Naive thymus-derived CD4-positive, alpha-beta T cell (primary cell): Measurements from ENCODE around the gene PRR35. TPM values are rescaled to one million over a fixed set of nuclear protein-coding genes. Genes with fewer than 3 reads are reported as not detected.

Experiments
- ATAC-seq: fragments of 150-1000 bp; cut with Tn5 transposase; 2 replicates; pipeline ENCODE4 v1.10.0; 2021; ENCODE audit warnings: mild to moderate bottlenecking, moderate library complexity
- CTCF ChIA-PET: fragments of 350-600 bp; sonication (Branson Sonifier 250); formaldehyde crosslinking; loops from one replicate; lab custom pipeline; 2021; ENCODE audit warnings: antibody characterized with exemption; lab: Charles Lee
- POLR2A ChIA-PET: fragments of 350-600 bp; sonication (Branson Sonifier 250); formaldehyde crosslinking; loops from one replicate; lab custom pipeline; 2021; ENCODE audit warnings: antibody characterized with exemption, inconsistent platforms; lab: Charles Lee
- DNase-seq, 9 donors: peaks; one replicate each; pipeline versions ENCODE4 v3.0.0 to v3.0.0-alpha.2; 2020 to 2022; ENCODE audit warnings: mixed read lengths in 1 of 9
- H3K27ac ChIP-seq: one replicate; pipeline ENCODE4 v1.7.0; 2013; ENCODE audit warnings: mild to moderate bottlenecking, low read depth, low read length, moderate library complexity
- H3K27me3 ChIP-seq, 2 donors: one replicate each; pipeline ENCODE4 v1.7.0; 2013; ENCODE audit warnings: low read length in 2 of 2, mild to moderate bottlenecking in 2 of 2, moderate library complexity in 2 of 2; ENCODE audit not compliant: control insufficient read depth in 2 of 2, insufficient read depth in 2 of 2
- H3K36me3 ChIP-seq, 3 experiments: 1 replicate in 2 of 3; 2 replicates in 1 of 3; pipeline ENCODE4 v1.7.0; 2013; ENCODE audit warnings: low read length in 3 of 3, mild to moderate bottlenecking in 3 of 3, moderate library complexity in 1 of 3; ENCODE audit not compliant: insufficient read depth in 3 of 3, control insufficient read depth in 2 of 3
- H3K4me1 ChIP-seq, 2 donors: one replicate each; pipeline ENCODE4 v1.7.0; 2013; ENCODE audit warnings: low read length in 2 of 2, mild to moderate bottlenecking in 2 of 2, moderate library complexity in 1 of 2; ENCODE audit not compliant: control insufficient read depth in 2 of 2, insufficient read depth in 2 of 2
- H3K4me3 ChIP-seq: 2 replicates; pipeline ENCODE4 v1.7.0; 2013; ENCODE audit warnings: mild to moderate bottlenecking, low read length
- H3K9me3 ChIP-seq, 3 experiments: 1 replicate in 2 of 3; 2 replicates in 1 of 3; pipeline ENCODE4 v1.7.0; 2013; ENCODE audit warnings: low read length in 3 of 3; ENCODE audit not compliant: control insufficient read depth in 2 of 3
- H3K27ac Mint-ChIP-seq, 9 donors: one replicate each; pipeline ENCODE4 v1.8.0; 2020 to 2022; ENCODE audit warnings: mixed read lengths in 9 of 9, mild to moderate bottlenecking in 8 of 9, moderate library complexity in 5 of 9, inconsistent platforms in 2 of 9
- H3K27me3 Mint-ChIP-seq, 5 donors: one replicate each; pipeline ENCODE4 v1.8.0; 2021 to 2022; ENCODE audit warnings: mixed read lengths in 5 of 5, mild to moderate bottlenecking in 1 of 5
- H3K36me3 Mint-ChIP-seq, 5 donors: one replicate each; pipeline ENCODE4 v1.8.0; 2020 to 2022; ENCODE audit warnings: mixed read lengths in 5 of 5, mild to moderate bottlenecking in 3 of 5, inconsistent platforms in 1 of 5
- H3K4me1 Mint-ChIP-seq, 7 donors: one replicate each; pipeline ENCODE4 v1.8.0; 2020 to 2022; ENCODE audit warnings: mixed read lengths in 7 of 7, mild to moderate bottlenecking in 3 of 7, inconsistent platforms in 1 of 7
- H3K4me3 Mint-ChIP-seq, 10 donors: one replicate each; pipeline ENCODE4 v1.8.0; 2020 to 2022; ENCODE audit warnings: mild to moderate bottlenecking in 10 of 10, mixed read lengths in 10 of 10, moderate library complexity in 6 of 10, inconsistent platforms in 2 of 10
- H3K9me3 Mint-ChIP-seq, 11 donors: one replicate each; pipeline ENCODE4 v1.8.0; 2020 to 2022; ENCODE audit warnings: mixed read lengths in 11 of 11, mild to moderate bottlenecking in 4 of 11, inconsistent platforms in 1 of 11, moderate library complexity in 1 of 11
- intact Hi-C, 2 donors: fragments of 100-400 bp; cut with micrococcal nuclease; formaldehyde crosslinking; loops; one replicate each; pipeline ENCODE4 v1.15.1; 2023
- microRNA-seq: library from miRNA; unstranded; fragments of <30 nt; microRNA quantifications from one replicate; pipeline ENCODE4 v1.2.0, GENCODE V29; 2022; ENCODE audit warnings: borderline microRNAs expressed
- polyA plus RNA-seq, 2 donors: library from polyadenylated mRNA; unstranded; fragments of 300-500 nt; fragmentation: Illumina TruSeq; gene quantifications; one replicate each; pipeline ENCODE4 v1.2.3, GENCODE V29; 2021
- total RNA-seq, 6 experiments: library from RNA in 5 of 6; stranded (reverse) in 5 of 6; gene quantifications; 1 replicate in 5 of 6; 2 replicates in 1 of 6; pipeline ENCODE4 v1.2.3 and lab custom pipeline; 2021 to 2026

PRR35 gene
- total and polyA plus RNA-seq, 7 experiments from 2014 or later: not detected

DNA sequence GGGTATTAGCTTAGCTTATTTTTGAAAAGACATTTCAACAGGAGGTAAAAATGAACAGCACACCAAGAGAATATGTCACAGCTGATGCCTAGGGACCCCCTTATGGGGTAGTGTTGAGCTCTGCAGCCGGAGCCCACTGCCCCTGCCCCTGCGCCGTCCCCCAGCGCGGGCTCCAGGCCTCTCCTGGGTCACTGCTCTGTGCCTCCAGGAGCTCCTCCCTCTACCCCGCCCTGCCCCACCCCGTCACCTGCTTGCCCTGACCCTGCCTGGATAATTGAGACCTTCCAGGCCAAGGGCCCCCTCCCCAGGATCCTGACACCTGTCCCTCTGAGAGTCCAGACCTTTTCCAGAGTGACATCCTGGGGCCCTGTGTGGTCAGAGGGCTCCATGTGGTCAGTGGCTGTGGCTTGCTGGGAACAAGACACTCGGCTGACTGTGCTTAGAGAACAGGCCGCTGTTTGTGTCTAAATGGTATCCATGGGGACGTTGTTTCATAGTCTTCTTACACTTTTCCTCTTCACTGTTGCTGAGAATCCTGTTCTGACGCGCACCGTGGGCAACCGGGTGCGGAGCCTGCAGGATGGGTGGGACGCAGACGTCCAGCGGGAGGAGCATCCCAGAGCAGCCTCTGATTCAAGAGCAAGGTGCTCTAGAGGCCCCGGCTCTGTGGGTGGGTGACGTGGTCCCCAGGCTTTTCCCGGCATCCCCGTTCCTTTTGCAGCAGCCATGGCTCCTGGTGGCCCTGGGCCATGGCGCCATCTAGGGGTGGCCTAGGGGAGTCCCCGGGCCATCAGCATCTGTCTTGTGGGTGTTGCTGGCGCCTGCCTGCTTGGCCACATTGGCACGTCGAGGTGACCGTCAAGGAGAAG, 50.6 kb downstream of the PRR35 start:
- no peaks in the 10 kb centered on the region for H3K27me3 Mint-ChIP-seq
- peaks cover 0 to 5% (median 0%) of the 10 kb centered on the region in 3 experiments for H3K36me3 ChIP-seq
- peaks cover 0 to 13% (median 5%) of the 10 kb centered on the region in 5 donors for H3K36me3 Mint-ChIP-seq
- no peak overlapping the region for H3K4me3 ChIP-seq
- H3K9me3 ChIP-seq: no peaks in the 10 kb centered on the region
- ChIA-PET CTCF (interaction anchor here (1.3 kb wide), 1 partner anchor 11 kb away, joined by 3 read pairs; no protein-coding TSS in a partner anchor), POLR2A (no interaction called here)
- H3K4me1 ChIP-seq: no peaks in the 10 kb centered on the region
- H3K27me3 ChIP-seq: no peaks in the 10 kb centered on the region
- H3K9me3 Mint-ChIP-seq: peaks cover 0 to 1% (median 0%) of the 10 kb centered on the region in 11 donors
- intact Hi-C loops: loop anchor here in 1 of 2 donors (1.0 kb wide), 1 partner anchor 20 kb away; the partner anchor contains the start of gene RAB40C
- no peak overlapping the region for H3K27ac ChIP-seq
- DNase-seq (peak; percentile 35 to 58 (median 49)), ATAC-seq (peak; percentile 87)
- H3K27ac Mint-ChIP-seq: peak overlapping the region in 2 of 9 donors; percentile 8 to 79
- no peak overlapping the region for H3K4me3 Mint-ChIP-seq
- peaks cover 3 to 21% (median 4%) of the 10 kb centered on the region in 7 donors for H3K4me1 Mint-ChIP-seq

DNA sequence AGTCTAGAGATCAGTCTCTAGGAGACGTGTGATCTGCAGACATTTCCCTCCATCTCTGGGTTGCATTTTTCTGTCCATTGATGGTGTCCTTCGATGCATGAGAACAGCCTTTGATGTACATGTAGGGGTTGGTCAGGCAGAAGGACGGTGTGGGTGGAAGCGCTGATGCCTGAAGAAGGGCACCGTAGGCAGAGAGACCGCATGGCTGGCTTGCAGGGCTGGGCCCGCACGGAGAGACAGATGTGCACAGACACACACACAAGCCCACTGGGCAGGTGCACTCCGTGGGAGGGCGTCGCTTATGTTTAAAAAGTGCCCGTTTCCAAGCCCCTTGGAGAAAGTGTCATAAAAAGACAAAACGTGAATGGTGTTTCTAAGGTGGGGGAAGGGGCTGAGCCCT, 54.9 kb downstream of the PRR35 start:
- POLR2A ChIA-PET: no interaction called here
- Mint-ChIP-seq H3K27me3 (no peaks in the 10 kb centered on the region), H3K27ac (no peak overlapping the region), H3K4me1 (peaks cover 3 to 14% (median 5%) of the 10 kb centered on the region in 7 donors), H3K36me3 (peaks cover 0 to 13% (median 5%) of the 10 kb centered on the region in 5 donors), H3K9me3 (peaks cover 0 to 1% (median 0%) of the 10 kb centered on the region in 11 donors), H3K4me3 (no peak overlapping the region)
- DNase-seq (no peak), ATAC-seq (no peak)
- H3K36me3 ChIP-seq: peaks cover 0 to 19% (median 0%) of the 10 kb centered on the region in 3 experiments
- H3K27ac ChIP-seq: no peak overlapping the region
- no peaks in the 10 kb centered on the region for H3K9me3 ChIP-seq
- no peaks in the 10 kb centered on the region for H3K4me1 ChIP-seq
- intact Hi-C loops: no loop called here
- no peak overlapping the region for H3K4me3 ChIP-seq
- CTCF ChIA-PET: no interaction called here
- H3K27me3 ChIP-seq: no peaks in the 10 kb centered on the region

Small RNAs within 50 kb of the gene (microRNA-seq; reads per million reads assigned to microRNA genes)
- gene MIR3176: not detected
- not detected for gene MIR5587

Other genes starting within 250 kb of the PRR35 start
- gene AXIN1, start 207.7 kb upstream of the PRR35 start, total RNA-seq: 10 to 100 TPM; 25.6 to 45.9 (median 37.5) TPM
- 1 to 10 TPM; 1.2 to 2.5 TPM for gene AXIN1, start 207.7 kb upstream of the PRR35 start, polyA plus RNA-seq
- 10 to 100 TPM; 21.9 to 86.2 (median 26.5) TPM for gene MRPL28, start 189.9 kb upstream of the PRR35 start, total RNA-seq
- gene MRPL28, start 189.9 kb upstream of the PRR35 start, polyA plus RNA-seq: 10 to 100 TPM; 44.1 to 71.7 TPM
- gene PGAP6, start 178.4 kb upstream of the PRR35 start, total RNA-seq: 100 to 1,000 TPM in 1 of 5 experiments, 10 to 100 TPM in 4; 32.2 to 107 (median 89.4) TPM
- gene PGAP6, start 178.4 kb upstream of the PRR35 start, polyA plus RNA-seq: 10 to 100 TPM; 17.0 to 52.4 TPM
- 10 to 100 TPM; 40.2 to 58.1 (median 42.9) TPM for gene NME4, start 163.2 kb upstream of the PRR35 start, total RNA-seq
- gene NME4, start 163.2 kb upstream of the PRR35 start, polyA plus RNA-seq: 10 to 100 TPM; 76.7 to 88.6 TPM
- gene DECR2, start 158.5 kb upstream of the PRR35 start, total RNA-seq: 10 to 100 TPM in 3 of 5 experiments, 1 to 10 TPM in 2; 7.9 to 13.8 (median 11.6) TPM
- gene DECR2, start 158.5 kb upstream of the PRR35 start, polyA plus RNA-seq: 1 to 10 TPM; 7.8 to 7.9 TPM
- gene RAB11FIP3, start 134.7 kb upstream of the PRR35 start, total RNA-seq: 10 to 100 TPM; 37.9 to 53.0 (median 45.5) TPM
- gene RAB11FIP3, start 134.7 kb upstream of the PRR35 start, polyA plus RNA-seq: 1 to 10 TPM in 1 of 2 donors, under 1 TPM in 1; 0.71 to 4.0 TPM
- gene CAPN15, start 32.7 kb upstream of the PRR35 start, total RNA-seq: 10 to 100 TPM; 51.0 to 89.8 (median 55.6) TPM
- gene CAPN15, start 32.7 kb upstream of the PRR35 start, polyA plus RNA-seq: 1 to 10 TPM; 3.2 to 7.5 TPM
- 1 to 10 TPM; 1.6 to 5.8 (median 3.2) TPM for gene NHLRC4, start 6.6 kb downstream of the PRR35 start, total RNA-seq
- gene NHLRC4, start 6.6 kb downstream of the PRR35 start, polyA plus RNA-seq: 1 to 10 TPM; 4.6 to 5.1 TPM
- gene PIGQ, start 9.6 kb downstream of the PRR35 start, total RNA-seq: 10 to 100 TPM; 27.1 to 63.0 (median 45.1) TPM
- gene PIGQ, start 9.6 kb downstream of the PRR35 start, polyA plus RNA-seq: 10 to 100 TPM; 12.3 to 16.2 TPM
- gene RAB40C, start 29.7 kb downstream of the PRR35 start, total RNA-seq: 10 to 100 TPM; 15.8 to 23.2 (median 17.8) TPM
- 10 to 100 TPM in 1 of 2 donors, 1 to 10 TPM in 1; 7.9 to 17.5 TPM for gene RAB40C, start 29.7 kb downstream of the PRR35 start, polyA plus RNA-seq
- gene WFIKKN1, start 70.6 kb downstream of the PRR35 start, total RNA-seq: under 1 TPM; 0.34 to 0.81 (median 0.56) TPM
- not detected for gene WFIKKN1, start 70.6 kb downstream of the PRR35 start, polyA plus RNA-seq
- 10 to 100 TPM; 41.7 to 97.5 (median 64.0) TPM for gene METTL26, start 75.9 kb downstream of the PRR35 start, total RNA-seq
- 10 to 100 TPM; 95.8 to 96.9 TPM for gene METTL26, start 75.9 kb downstream of the PRR35 start, polyA plus RNA-seq
- gene MCRIP2, start 81.4 kb downstream of the PRR35 start, total RNA-seq: 10 to 100 TPM; 21.4 to 33.6 (median 28.8) TPM
- 10 to 100 TPM; 26.8 to 35.8 TPM for gene MCRIP2, start 81.4 kb downstream of the PRR35 start, polyA plus RNA-seq
- 10 to 100 TPM; 11.7 to 70.6 (median 13.9) TPM for gene WDR90, start 89.0 kb downstream of the PRR35 start, total RNA-seq
- gene WDR90, start 89.0 kb downstream of the PRR35 start, polyA plus RNA-seq: under 1 TPM; 0.56 to 0.63 TPM
- 100 to 1,000 TPM; 145 to 232 (median 186) TPM for gene RHOT2, start 107.7 kb downstream of the PRR35 start, total RNA-seq
- 10 to 100 TPM; 32.7 to 56.7 TPM for gene RHOT2, start 107.7 kb downstream of the PRR35 start, polyA plus RNA-seq
- 1 to 10 TPM in 4 of 5 experiments, under 1 TPM in 1; 0.65 to 3.1 (median 1.6) TPM for gene RHBDL1, start 115.3 kb downstream of the PRR35 start, total RNA-seq
- not detected for gene RHBDL1, start 115.3 kb downstream of the PRR35 start, polyA plus RNA-seq
- gene STUB1, start 120.0 kb downstream of the PRR35 start, total RNA-seq: 100 to 1,000 TPM in 1 of 5 experiments, 10 to 100 TPM in 4; 68.6 to 105 (median 77.4) TPM
- 100 to 1,000 TPM; 132 to 159 TPM for gene STUB1, start 120.0 kb downstream of the PRR35 start, polyA plus RNA-seq
- gene JMJD8, start 123.9 kb downstream of the PRR35 start, total RNA-seq: 10 to 100 TPM; 26.8 to 48.1 (median 37.2) TPM
- 10 to 100 TPM; 43.2 to 62.1 TPM for gene JMJD8, start 123.9 kb downstream of the PRR35 start, polyA plus RNA-seq
- gene WDR24, start 130.0 kb downstream of the PRR35 start, total RNA-seq: 10 to 100 TPM; 13.3 to 19.4 (median 16.5) TPM
- gene WDR24, start 130.0 kb downstream of the PRR35 start, polyA plus RNA-seq: 10 to 100 TPM; 10.6 to 21.2 TPM
- 10 to 100 TPM; 13.2 to 45.4 (median 18.0) TPM for gene FBXL16, start 145.4 kb downstream of the PRR35 start, total RNA-seq
- 10 to 100 TPM; 11.1 to 21.1 TPM for gene FBXL16, start 145.4 kb downstream of the PRR35 start, polyA plus RNA-seq
- 1 to 10 TPM; 4.8 to 5.1 (median 5.0) TPM for gene METRN, start 154.7 kb downstream of the PRR35 start, total RNA-seq
- gene METRN, start 154.7 kb downstream of the PRR35 start, polyA plus RNA-seq: 1 to 10 TPM; 3.7 to 4.5 TPM
- 10 to 100 TPM; 11.9 to 20.7 (median 13.6) TPM for gene ANTKMT, start 160.8 kb downstream of the PRR35 start, total RNA-seq
- gene ANTKMT, start 160.8 kb downstream of the PRR35 start, polyA plus RNA-seq: 10 to 100 TPM; 14.7 to 26.8 TPM
- gene CCDC78, start 166.0 kb downstream of the PRR35 start, total RNA-seq: 1 to 10 TPM; 2.6 to 4.4 (median 3.0) TPM
- not detected for gene CCDC78, start 166.0 kb downstream of the PRR35 start, polyA plus RNA-seq
- gene HAGHL, start 166.7 kb downstream of the PRR35 start, total RNA-seq: 10 to 100 TPM in 3 of 5 experiments, 1 to 10 TPM in 2; 5.5 to 14.6 (median 10.7) TPM
- 1 to 10 TPM in 1 of 2 donors, under 1 TPM in 1; 0.72 to 1.1 TPM for gene HAGHL, start 166.7 kb downstream of the PRR35 start, polyA plus RNA-seq
- 10 to 100 TPM; 39.0 to 55.5 (median 46.1) TPM for gene CIAO3, start 180.6 kb downstream of the PRR35 start, total RNA-seq
- gene CIAO3, start 180.6 kb downstream of the PRR35 start, polyA plus RNA-seq: 10 to 100 TPM; 13.9 to 34.9 TPM
- gene MSLN, start 200.3 kb downstream of the PRR35 start, total RNA-seq: under 1 TPM in 1 of 5 experiments, not detected in 4; 0.64 TPM
- not detected for gene MSLN, start 200.3 kb downstream of the PRR35 start, polyA plus RNA-seq
- 10 to 100 TPM; 16.3 to 34.3 (median 30.3) TPM for gene RPUSD1, start 228.0 kb downstream of the PRR35 start, total RNA-seq
- gene RPUSD1, start 228.0 kb downstream of the PRR35 start, polyA plus RNA-seq: 10 to 100 TPM; 21.2 to 42.9 TPM
- 10 to 100 TPM; 32.0 to 74.8 (median 51.7) TPM for gene CHTF18, start 228.2 kb downstream of the PRR35 start, total RNA-seq
- 1 to 10 TPM; 4.5 to 8.2 TPM for gene CHTF18, start 228.2 kb downstream of the PRR35 start, polyA plus RNA-seq
- gene GNG13, start 240.3 kb downstream of the PRR35 start, total RNA-seq: not detected
- not detected for gene GNG13, start 240.3 kb downstream of the PRR35 start, polyA plus RNA-seq